Endometrial microvascular endothelial cells (primary cell): Measurements from ENCODE around the gene KNSTRN. TPM values are rescaled to one million over a fixed set of nuclear protein-coding genes. Genes with fewer than 3 reads are reported as not detected.

Experiments used
- in situ Hi-C: cut with HindIII; loops from 2 replicates; pipeline ENCODE4 v1.10.0; 2017; ENCODE audit warnings: low sequenced_read_pairs, low pct_unique_long_range_greater_than_20kb; ENCODE audit errors: inconsistent ontology term
- total RNA-seq: library from RNA; depleted of rRNA; stranded (reverse); fragments of >200 nt; gene quantifications from one replicate; pipeline ENCODE4 v1.2.3, GENCODE V29; 2015; ENCODE audit errors: inconsistent ontology term

Gene KNSTRN
- total RNA-seq, 1 donor from 2014 or later: 50.6 TPM

DNA sequence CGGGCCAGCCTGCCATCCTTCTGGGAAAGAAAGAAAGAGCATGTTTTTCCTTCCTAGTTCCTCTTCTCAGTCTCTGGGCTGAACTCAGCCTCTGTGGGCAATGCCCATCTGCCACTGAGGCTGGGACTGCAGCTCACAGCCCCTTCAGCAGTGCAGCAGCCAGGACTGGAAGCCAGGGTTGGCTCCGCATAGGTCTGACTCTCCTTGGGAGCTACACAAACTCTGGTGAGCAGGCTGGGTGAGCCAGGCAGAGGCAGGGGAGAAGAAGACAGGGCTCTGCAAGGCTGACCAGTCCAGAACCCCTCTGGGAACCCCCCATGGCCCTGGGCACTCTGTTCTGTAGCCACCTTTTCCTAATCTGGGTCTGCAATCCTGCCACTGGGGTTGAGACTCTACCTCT is 20.9 kb upstream of the KNSTRN start:
- in situ Hi-C loops: no loop called here

DNA sequence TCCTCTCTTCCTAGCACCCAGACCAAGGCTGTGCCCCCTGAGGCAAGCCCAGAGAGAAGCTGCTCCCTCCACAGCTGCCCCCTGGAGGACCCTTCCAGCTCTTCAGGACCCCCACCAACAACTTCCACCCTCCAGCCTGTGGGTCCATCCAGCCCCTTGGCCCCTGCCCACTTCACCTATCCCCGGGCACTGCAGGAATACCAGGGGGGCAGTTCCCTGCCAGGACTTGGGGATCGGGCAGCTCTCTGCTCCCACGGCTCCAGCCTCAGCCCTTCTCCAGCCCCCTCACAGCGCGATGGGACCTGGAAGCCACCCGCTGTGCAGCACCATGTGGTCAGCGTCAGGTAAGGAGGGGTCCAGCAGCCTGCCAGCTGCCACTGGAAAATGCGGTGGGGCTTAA is 18.9 kb upstream of the KNSTRN start:
- in situ Hi-C loops: no loop called here

DNA sequence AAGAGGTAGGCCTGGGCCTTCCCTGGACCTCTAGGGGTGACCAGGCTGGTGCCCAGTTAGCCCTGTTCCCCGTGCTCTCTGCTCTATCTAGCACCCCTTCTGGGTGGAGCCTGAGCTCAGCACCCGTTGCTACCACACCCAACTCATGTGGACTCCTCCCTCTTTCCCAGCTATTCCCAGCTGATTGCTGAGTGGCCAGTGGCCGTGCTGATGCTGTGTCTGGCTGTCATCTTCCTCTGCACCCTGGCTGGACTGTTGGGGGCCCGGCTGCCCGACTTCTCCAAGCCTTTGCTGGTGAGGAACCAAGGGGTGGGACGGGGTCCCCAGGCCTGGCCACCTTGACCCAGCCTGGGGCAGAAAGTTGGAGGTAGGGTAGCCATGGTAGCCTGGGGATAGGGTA is 18.3 kb upstream of the KNSTRN start:
- in situ Hi-C loops: no loop called here

- in situ Hi-C loops: no loop called here
Observed at GRCh38 chr15:40365016-40365415, 17.5 kb upstream of the KNSTRN start.

DNA sequence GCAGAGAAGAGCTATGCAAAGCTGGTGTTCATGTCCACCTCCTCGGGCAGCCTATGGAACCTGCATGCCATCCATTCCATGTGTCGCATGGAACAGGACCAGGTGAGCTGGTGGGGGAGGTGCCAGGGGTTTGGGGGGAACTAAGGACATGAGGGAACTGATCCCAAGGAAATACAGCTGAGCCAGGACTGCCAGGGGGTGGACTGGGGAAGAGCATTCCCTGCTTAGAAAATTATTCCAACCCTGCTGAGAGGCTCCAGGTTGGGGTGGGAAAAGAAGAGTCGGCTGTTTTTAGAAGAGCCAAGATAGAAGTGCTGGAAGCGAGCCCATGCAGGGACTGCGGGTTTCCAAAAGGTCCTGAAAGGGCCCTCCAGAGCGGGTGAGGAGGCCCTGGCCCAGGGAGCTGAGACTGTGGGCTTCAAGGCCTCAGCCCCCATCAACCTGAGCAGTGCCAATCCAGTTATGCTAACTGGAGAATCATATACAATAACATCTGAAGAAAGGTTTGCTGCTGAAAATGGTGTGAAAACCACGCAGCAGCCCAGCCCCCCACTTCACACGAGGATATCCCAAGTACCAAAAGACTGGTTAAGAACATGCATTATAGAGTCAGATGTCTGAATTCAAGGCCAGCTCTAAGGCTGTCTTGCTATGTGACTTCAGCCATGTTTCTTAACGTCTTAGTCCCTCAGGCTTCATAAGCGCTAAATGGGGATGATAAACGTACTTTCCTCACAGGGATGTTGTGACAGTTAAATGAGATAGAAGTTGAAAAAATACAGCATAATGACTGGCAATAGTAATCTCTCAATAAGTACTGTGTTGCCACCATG is 16.7 kb upstream of the KNSTRN start:
- in situ Hi-C loops: no loop called here

DNA sequence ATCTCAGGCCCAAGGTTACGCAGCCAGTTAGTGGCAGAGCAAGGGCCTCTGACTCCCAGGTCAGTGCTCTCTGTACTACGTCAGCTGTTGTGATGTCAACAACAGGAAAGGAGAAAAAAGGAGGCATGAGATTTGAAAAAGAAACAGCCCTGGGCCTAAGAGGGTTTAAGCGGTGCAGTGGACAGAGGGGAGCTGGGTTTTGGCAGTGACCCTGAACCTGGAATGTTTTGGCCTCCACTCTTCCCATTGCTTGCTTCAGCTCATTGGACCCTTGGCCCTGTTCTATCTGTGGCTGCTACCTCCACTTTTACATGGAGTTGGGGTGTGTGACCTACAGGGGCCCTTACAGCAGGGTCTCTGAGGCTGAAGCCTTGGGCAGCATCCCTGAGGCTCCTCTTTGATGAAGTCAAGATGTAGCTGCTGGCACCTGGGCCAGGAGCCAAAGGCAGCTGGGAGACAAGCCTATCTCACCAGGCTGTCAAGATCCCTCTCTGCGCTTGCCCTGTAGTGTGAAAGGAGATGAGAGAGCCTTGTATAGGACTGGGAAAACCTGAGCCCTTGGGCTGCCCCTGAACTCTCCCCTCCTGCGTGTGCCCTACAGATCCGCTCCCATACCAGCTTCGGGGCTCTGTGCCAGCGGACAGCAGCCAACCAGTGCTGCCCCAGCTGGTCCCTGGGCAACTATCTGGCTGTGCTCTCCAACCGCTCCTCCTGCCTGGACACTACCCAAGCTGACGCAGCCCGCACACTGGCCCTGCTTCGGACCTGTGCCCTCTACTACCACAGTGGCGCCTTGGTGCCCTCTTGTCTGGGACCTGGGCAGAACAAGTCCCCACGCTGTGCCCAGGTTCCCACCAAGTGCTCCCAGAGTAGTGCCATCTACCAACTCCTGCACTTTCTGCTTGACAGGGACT is 15.8 kb upstream of the KNSTRN start:
- in situ Hi-C loops: no loop called here

DNA sequence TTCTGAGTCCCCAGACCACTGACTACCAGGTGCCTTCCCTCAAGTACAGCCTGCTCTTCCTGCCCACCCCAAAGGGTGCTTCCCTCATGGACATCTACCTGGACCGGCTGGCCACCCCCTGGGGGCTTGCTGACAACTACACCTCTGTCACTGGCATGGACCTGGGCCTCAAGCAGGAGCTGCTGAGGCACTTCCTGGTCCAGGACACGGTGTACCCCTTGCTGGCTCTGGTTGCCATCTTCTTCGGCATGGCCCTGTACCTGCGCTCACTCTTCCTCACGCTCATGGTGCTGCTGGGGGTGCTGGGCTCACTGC is 15.2 kb upstream of the KNSTRN start:
- in situ Hi-C loops: no loop called here

- in situ Hi-C loops: no loop called here
Observed at GRCh38 chr15:40367686-40368611, 14.6 kb upstream of the KNSTRN start.

GRCh38 chr15:40368719-40369473 is 13.6 kb upstream of the KNSTRN start:
- in situ Hi-C loops: no loop called here

DNA sequence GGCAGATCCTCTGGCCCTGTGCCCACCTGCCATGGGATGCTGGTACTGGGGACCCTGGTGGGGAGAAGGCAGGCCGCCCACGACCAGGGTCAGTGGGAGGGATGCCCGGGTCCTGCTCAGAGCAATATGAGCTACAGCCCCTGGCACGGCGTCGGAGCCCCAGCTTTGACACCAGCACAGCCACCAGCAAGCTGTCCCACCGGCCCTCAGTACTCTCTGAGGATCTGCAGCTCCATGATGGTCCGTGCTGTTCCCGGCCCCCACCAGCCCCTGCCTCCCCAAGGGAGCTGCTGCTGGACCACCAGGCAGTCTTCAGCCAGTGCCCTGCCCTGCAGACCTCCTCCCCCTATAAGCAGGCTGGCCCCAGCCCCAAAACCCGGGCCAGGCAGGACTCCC is 13.0 kb upstream of the KNSTRN start:
- in situ Hi-C loops: no loop called here

DNA sequence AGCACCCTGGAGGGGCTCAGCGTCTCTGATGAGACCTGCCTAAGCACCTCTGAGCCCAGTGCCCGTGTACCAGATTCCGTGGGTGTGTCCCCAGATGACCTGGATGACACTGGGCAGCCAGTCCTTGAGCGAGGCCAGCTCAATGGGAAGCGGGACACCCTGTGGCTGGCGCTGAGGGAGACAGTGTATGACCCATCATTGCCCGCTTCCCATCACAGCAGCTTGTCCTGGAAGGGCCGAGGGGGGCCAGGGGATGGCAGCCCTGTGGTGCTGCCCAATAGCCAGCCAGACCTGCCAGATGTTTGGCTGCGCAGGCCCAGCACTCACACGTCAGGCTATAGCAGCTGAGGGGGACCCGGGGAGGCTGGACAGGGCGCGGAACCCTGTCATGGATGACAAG is 12.6 kb upstream of the KNSTRN start:
- in situ Hi-C loops: no loop called here

GRCh38 chr15:40372981-40373380 is 9.5 kb upstream of the KNSTRN start:
- in situ Hi-C loops: no loop called here

DNA sequence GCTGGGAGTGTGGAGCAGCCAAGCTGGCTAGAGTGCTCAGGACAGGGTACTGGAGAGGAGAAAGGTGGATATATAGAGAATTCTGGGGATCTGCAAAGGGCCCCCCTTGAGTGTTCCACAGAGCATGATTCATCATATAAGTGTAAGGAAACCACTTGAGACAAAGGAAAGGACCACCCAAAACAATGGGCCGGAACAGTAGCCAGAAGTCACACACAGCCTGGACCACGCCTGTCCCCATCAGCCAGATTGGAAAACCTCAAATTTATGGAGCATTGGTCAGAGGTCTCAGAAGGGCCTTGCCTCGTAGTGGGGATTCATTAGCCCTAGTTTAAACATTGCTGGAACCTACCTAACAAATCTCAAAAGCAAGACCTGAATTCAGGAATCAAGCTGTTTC is 4.9 kb upstream of the KNSTRN start:
- in situ Hi-C loops: no loop called here

GRCh38 chr15:40379374-40379773 is 3.1 kb upstream of the KNSTRN start:
- in situ Hi-C loops: no loop called here

DNA sequence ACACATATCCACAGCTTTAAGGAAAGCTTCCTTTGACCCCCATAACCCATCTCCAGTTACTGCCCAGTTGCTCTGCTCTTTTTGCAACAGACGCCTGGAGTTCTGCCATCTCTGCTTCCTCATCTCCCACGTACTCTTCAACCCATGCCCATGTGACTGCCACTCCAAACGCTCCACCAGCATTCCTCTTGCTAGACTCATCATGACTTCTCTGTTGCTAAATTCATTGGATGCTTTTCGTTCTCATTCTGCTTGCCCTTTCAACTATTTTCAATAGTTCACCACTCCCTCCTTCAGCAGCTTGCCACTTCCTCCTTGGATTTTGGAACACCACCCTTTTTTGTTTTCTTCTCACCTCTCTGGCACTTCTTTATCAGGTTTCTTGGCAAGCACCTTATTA is 2.7 kb upstream of the KNSTRN start:
- in situ Hi-C loops: no loop called here

- in situ Hi-C loops: no loop called here
Observed at GRCh38 chr15:40380636-40381035, 1.9 kb upstream of the KNSTRN start.

DNA sequence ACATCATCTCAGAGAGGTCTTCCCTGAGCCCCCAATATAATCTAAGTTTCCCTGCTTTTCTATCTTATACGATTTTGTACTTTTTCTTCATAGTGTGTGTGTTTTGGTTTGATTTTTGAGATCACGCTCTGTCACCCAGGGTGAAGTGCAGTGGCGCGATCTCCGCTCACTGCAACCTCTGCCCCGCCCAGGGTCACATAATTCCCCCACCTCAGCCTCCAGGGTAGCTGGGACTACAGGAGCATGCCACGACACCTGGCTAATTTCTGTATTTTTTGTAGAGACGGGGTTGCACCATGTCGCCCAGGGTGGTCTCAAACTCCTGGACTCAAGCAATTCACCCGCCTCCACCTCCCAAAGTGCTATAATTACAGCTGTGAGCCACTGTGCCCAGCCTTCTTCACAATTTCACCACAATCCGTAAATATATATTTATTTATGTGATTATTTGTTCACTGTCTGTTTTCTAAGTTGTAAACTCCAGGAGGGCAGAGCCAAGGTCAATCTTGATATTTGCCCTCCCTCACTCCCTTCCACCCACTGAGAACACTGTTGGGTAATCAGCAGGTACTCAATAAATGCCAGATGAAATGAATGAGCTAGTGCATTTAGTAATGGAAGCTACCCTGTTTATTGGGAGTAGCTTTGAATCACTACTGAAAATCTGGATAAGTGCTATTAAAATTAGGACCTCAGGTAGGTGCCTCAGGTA is 547 bp upstream of the KNSTRN start:
- in situ Hi-C loops: no loop called here

DNA sequence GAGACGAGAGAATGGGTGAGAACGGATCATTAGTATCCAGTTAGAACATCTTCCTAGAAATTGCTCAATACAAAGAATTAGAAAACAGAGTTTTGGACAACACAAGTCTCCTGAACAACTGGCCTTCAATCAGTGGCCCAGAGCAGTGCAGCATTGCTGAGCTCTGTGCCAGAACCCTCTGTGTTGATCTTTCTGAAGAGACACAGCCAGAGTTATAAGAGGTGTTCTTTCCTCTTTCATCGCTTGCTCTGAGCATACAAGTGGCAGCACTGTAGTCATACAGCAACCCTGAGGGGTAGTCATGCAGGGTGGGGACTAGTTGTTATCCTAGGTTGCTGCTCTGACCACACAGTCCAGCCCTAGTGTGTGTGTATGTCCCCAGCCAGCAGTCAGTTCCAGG is 4.0 kb downstream of the KNSTRN start:
- in situ Hi-C loops: no loop called here
